UCSD-AML1 (cell line): ENCODE results near the gene ST6GALNAC3.
"Not testable (repeated sequence)": the region's sequence is repeated elsewhere in the genome, so short reads cannot be mapped to it uniquely, and the experiment has no call there.

Experiments
- DNase-seq: peaks from one replicate; lab custom pipeline; 2025; ENCODE audit not compliant: unreplicated experiment; lab: John Stamatoyannopoulos, UW

The ST6GALNAC3 gene

GRCh38 chr1:76074321-76075187, at the start of gene ST6GALNAC3:
TSS of gene ST6GALNAC3 (plus strand) at chr1:76074746.
- no peak for DNase-seq

GRCh38 chr1:76027341-76027740, 47.2 kb upstream of the ST6GALNAC3 start:
- no peak for DNase-seq

GRCh38 chr1:76029331-76029730, 45.2 kb upstream of the ST6GALNAC3 start:
- no peak for DNase-seq

- DNase-seq = no peak
Observed at GRCh38 chr1:76031496-76031895, 43.0 kb upstream of the ST6GALNAC3 start.

GRCh38 chr1:76033800-76034475, 40.6 kb upstream of the ST6GALNAC3 start:
- DNase-seq = no peak

- DNase-seq = no peak
Observed at GRCh38 chr1:76035053-76035452, 39.5 kb upstream of the ST6GALNAC3 start.

GRCh38 chr1:76037324-76037723, 37.2 kb upstream of the ST6GALNAC3 start:
- DNase-seq = no peak

GRCh38 chr1:76038287-76039004, 36.1 kb upstream of the ST6GALNAC3 start:
- DNase-seq = no peak

- no peak for DNase-seq
Observed at GRCh38 chr1:76046149-76046548, 28.4 kb upstream of the ST6GALNAC3 start.

- no peak for DNase-seq
Observed at GRCh38 chr1:76048219-76048618, 26.3 kb upstream of the ST6GALNAC3 start.

GRCh38 chr1:76048926-76049325, 25.6 kb upstream of the ST6GALNAC3 start:
- DNase-seq = no peak

- no peak for DNase-seq
Observed at GRCh38 chr1:76049498-76049897, 25.0 kb upstream of the ST6GALNAC3 start.

- not testable (repeated sequence) for DNase-seq
Observed at GRCh38 chr1:76050073-76050472, 24.5 kb upstream of the ST6GALNAC3 start.

GRCh38 chr1:76053021-76053420, 21.5 kb upstream of the ST6GALNAC3 start:
- DNase-seq = peak; percentile 7

- DNase-seq = no peak
Observed at GRCh38 chr1:76054359-76054758, 20.2 kb upstream of the ST6GALNAC3 start.

- no peak for DNase-seq
Observed at GRCh38 chr1:76055987-76056386, 18.6 kb upstream of the ST6GALNAC3 start.

- DNase-seq = no peak
Observed at GRCh38 chr1:76059451-76059850, 15.1 kb upstream of the ST6GALNAC3 start.

GRCh38 chr1:76065270-76065669, 9.3 kb upstream of the ST6GALNAC3 start:
- DNase-seq = no peak

- DNase-seq = no peak
Observed at GRCh38 chr1:76066394-76066793, 8.2 kb upstream of the ST6GALNAC3 start.

GRCh38 chr1:76068542-76068941, 6.0 kb upstream of the ST6GALNAC3 start:
- no peak for DNase-seq

- DNase-seq = no peak
Observed at GRCh38 chr1:76068953-76069561, 5.5 kb upstream of the ST6GALNAC3 start.
